ENCODE results near the gene SH3RF2. TPM values are rescaled to one million over a fixed set of nuclear protein-coding genes. Genes with fewer than 3 reads are reported as not detected.

SH3RF2 gene
- total and polyA plus RNA-seq, 10 of the 15 experiments (the other 5 are each of a cell fraction or from before 2014, with no cell fraction given), result 0.15 TPM; not detected in 9

DNA sequence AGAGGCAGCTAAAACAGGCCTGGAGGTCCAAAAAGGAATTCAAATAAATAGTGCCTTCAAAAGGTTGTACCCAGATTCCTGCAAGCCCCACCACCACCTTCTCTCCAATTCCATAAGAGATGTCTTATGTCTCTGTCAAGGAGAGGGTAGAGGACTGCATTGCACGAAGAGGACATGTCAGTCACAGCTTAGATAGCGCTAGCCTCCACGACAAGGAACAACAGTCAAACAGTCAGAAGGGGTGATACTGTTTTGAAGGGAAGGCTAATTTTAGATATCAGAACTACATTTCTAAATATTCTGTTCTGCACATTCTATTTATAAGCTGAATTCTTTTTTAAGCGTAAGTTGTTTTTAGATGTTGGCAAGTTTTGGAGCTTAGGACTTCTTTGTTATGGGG is 134.8 kb downstream of the SH3RF2 start (continued):
- TF ChIP-seq, protein P1, sequence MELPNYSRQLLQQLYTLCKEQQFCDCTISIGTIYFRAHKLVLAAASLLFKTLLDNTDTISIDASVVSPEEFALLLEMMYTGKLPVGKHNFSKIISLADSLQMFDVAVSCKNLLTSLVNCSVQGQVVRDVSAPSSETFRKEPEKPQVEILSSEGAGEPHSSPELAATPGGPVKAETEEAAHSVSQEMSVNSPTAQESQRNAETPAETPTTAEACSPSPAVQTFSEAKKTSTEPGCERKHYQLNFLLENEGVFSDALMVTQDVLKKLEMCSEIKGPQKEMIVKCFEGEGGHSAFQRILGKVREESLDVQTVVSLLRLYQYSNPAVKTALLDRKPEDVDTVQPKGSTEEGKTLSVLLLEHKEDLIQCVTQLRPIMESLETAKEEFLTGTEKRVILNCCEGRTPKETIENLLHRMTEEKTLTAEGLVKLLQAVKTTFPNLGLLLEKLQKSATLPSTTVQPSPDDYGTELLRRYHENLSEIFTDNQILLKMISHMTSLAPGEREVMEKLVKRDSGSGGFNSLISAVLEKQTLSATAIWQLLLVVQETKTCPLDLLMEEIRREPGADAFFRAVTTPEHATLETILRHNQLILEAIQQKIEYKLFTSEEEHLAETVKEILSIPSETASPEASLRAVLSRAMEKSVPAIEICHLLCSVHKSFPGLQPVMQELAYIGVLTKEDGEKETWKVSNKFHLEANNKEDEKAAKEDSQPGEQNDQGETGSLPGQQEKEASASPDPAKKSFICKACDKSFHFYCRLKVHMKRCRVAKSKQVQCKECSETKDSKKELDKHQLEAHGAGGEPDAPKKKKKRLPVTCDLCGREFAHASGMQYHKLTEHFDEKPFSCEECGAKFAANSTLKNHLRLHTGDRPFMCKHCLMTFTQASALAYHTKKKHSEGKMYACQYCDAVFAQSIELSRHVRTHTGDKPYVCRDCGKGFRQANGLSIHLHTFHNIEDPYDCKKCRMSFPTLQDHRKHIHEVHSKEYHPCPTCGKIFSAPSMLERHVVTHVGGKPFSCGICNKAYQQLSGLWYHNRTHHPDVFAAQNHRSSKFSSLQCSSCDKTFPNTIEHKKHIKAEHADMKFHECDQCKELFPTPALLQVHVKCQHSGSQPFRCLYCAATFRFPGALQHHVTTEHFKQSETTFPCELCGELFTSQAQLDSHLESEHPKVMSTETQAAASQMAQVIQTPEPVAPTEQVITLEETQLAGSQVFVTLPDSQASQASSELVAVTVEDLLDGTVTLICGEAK (IDR thresholded peaks at IDR 0.05; ENCODE audit: borderline replicate concordance), result no peak
- TF ChIP-seq, protein P2, sequence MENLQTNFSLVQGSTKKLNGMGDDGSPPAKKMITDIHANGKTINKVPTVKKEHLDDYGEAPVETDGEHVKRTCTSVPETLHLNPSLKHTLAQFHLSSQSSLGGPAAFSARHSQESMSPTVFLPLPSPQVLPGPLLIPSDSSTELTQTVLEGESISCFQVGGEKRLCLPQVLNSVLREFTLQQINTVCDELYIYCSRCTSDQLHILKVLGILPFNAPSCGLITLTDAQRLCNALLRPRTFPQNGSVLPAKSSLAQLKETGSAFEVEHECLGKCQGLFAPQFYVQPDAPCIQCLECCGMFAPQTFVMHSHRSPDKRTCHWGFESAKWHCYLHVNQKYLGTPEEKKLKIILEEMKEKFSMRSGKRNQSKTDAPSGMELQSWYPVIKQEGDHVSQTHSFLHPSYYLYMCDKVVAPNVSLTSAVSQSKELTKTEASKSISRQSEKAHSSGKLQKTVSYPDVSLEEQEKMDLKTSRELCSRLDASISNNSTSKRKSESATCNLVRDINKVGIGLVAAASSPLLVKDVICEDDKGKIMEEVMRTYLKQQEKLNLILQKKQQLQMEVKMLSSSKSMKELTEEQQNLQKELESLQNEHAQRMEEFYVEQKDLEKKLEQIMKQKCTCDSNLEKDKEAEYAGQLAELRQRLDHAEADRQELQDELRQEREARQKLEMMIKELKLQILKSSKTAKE (IDR thresholded peaks at IDR 0.05; ENCODE audit: low read depth, poor library complexity, severe bottlenecking), result no peak
- TF ChIP-seq, protein P3, sequence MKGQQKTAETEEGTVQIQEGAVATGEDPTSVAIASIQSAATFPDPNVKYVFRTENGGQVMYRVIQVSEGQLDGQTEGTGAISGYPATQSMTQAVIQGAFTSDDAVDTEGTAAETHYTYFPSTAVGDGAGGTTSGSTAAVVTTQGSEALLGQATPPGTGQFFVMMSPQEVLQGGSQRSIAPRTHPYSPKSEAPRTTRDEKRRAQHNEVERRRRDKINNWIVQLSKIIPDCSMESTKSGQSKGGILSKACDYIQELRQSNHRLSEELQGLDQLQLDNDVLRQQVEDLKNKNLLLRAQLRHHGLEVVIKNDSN (IDR thresholded peaks at IDR 0.05; ENCODE audit: borderline replicate concordance, extremely low read length, insufficient read depth, low read depth, low read length), result no peak
- TF ChIP-seq NBN (IDR thresholded peaks at IDR 0.05), result no peak
- TF ChIP-seq POU2F2 (IDR thresholded peaks at IDR 0.05; ENCODE audit: borderline replicate concordance, low read depth, low read length), result no peak

Measured in GM12878 (cell line).